Activated T-cell treated with anti-CD3 and anti-CD28 coated beads for 4 hours (primary cell): ENCODE measurements around the gene ELMO3.
A peak's percentile ranks its signal among the peaks of the same experiment; 100 is the strongest.

Experiments
- DNase-seq: peaks from one replicate; pipeline ENCODE4 v3.0.0-alpha.2; 2020

The ELMO3 gene

GRCh38 chr16:67226804-67227566 is 28.1 kb downstream of the ELMO3 start, which contains the start of gene TMEM208:
Gene TMEM208 (plus strand): TSS chr16:67227130. CDS start chr16:67227219, 89 bp downstream.
- DNase-seq = peak; percentile 98

- DNase-seq = no peak
These were observed 28.6 kb downstream of the ELMO3 start for GRCh38 chr16:67227567-67227921.

- no peak for DNase-seq
These were observed 29.3 kb downstream of the ELMO3 start for GRCh38 chr16:67228034-67228785.

- no peak for DNase-seq
These were observed 30.0 kb downstream of the ELMO3 start for GRCh38 chr16:67228905-67229304.

GRCh38 chr16:67229906-67230808 is 31.2 kb downstream of the ELMO3 start:
- DNase-seq = no peak

GRCh38 chr16:67230809-67231660 is 32.1 kb downstream of the ELMO3 start:
- DNase-seq = no peak

GRCh38 chr16:67233596-67233995 is 34.7 kb downstream of the ELMO3 start:
- DNase-seq = no peak

GRCh38 chr16:67234180-67234597 is 35.3 kb downstream of the ELMO3 start:
- DNase-seq = no peak

- no peak for DNase-seq
These were observed 37.1 kb downstream of the ELMO3 start for GRCh38 chr16:67235816-67236562.

GRCh38 chr16:67236563-67237395 is 37.8 kb downstream of the ELMO3 start:
- DNase-seq = peak; percentile 50

GRCh38 chr16:67237396-67238277 is 38.7 kb downstream of the ELMO3 start:
- DNase-seq = no peak

GRCh38 chr16:67238278-67238575 is 39.3 kb downstream of the ELMO3 start:
- DNase-seq = no peak

GRCh38 chr16:67238806-67239470 is 40.0 kb downstream of the ELMO3 start:
- no peak for DNase-seq

- no peak for DNase-seq
These were observed 41.6 kb downstream of the ELMO3 start for GRCh38 chr16:67240506-67240905.

- no peak for DNase-seq
These were observed 42.3 kb downstream of the ELMO3 start for GRCh38 chr16:67241008-67241900.

GRCh38 chr16:67242138-67242730 is 43.3 kb downstream of the ELMO3 start:
- DNase-seq = no peak

GRCh38 chr16:67243481-67243880 is 44.5 kb downstream of the ELMO3 start:
- DNase-seq = no peak
